Astrocyte (in vitro differentiated cells and primary cell): ENCODE results near the gene RNPEP. TPM values are rescaled to one million over a fixed set of nuclear protein-coding genes. Genes with fewer than 3 reads are reported as not detected.

Experiments used
- DNase-seq: peaks from one replicate; pipeline ENCODE4 v3.0.0-alpha.2; 2010; ENCODE audit warnings: low read depth
- FAIRE-seq: peaks from 2 replicates; lab custom pipeline; 2011; peaks lifted over from hg19 to GRCh38; lab: Jason Lieb, UNC
- H2AFZ ChIP-seq: 2 replicates; pipeline ENCODE4 v1.6.0; 2012; ENCODE audit warnings: low read depth, low read length, inconsistent platforms
- H3K27ac ChIP-seq: 2 replicates; pipeline ENCODE4 v1.5.1; 2011; ENCODE audit warnings: low read depth, low read length, inconsistent platforms
- H3K27me3 ChIP-seq: 2 replicates; pipeline ENCODE4 v1.6.0; 2011; ENCODE audit warnings: low read length, inconsistent platforms; ENCODE audit not compliant: insufficient read depth
- H3K36me3 ChIP-seq: 2 replicates; pipeline ENCODE4 v1.5.1; 2011; ENCODE audit warnings: low read length, inconsistent platforms; ENCODE audit not compliant: insufficient read depth
- H3K4me1 ChIP-seq: 2 replicates; pipeline ENCODE4 v1.5.1; 2011; ENCODE audit warnings: low read length, inconsistent platforms; ENCODE audit not compliant: insufficient read depth
- H3K4me2 ChIP-seq: 2 replicates; pipeline ENCODE4 v1.6.0; 2012; ENCODE audit warnings: low read length, inconsistent platforms
- H3K4me3 ChIP-seq: 2 replicates; pipeline ENCODE4 v1.5.1; 2011; ENCODE audit warnings: low read depth, mild to moderate bottlenecking, low read length, inconsistent platforms; ENCODE audit not compliant: insufficient read depth
- H3K79me2 ChIP-seq: 2 replicates; pipeline ENCODE4 v1.6.0; 2012; ENCODE audit warnings: mild to moderate bottlenecking, low read length, inconsistent platforms; ENCODE audit not compliant: insufficient read depth
- H3K9ac ChIP-seq: 2 replicates; pipeline ENCODE4 v1.6.0; 2012; ENCODE audit warnings: mild to moderate bottlenecking, low read length, inconsistent platforms
- H3K9me3 ChIP-seq: 2 replicates; pipeline ENCODE4 v1.5.1; 2012; ENCODE audit warnings: low read depth, mild to moderate bottlenecking, low read length, inconsistent platforms; ENCODE audit not compliant: insufficient read depth
- H4K20me1 ChIP-seq: 2 replicates; pipeline ENCODE4 v1.6.0; 2012; ENCODE audit warnings: low read length, inconsistent platforms; ENCODE audit not compliant: insufficient read depth
- H3K27ac Mint-ChIP-seq: one replicate; pipeline ENCODE4 v1.8.0; 2021; ENCODE audit warnings: mild to moderate bottlenecking, mixed read lengths; ENCODE audit not compliant: unreplicated experiment
- H3K27me3 Mint-ChIP-seq: one replicate; pipeline ENCODE4 v1.8.0; 2021; ENCODE audit warnings: low read depth, mixed read lengths; ENCODE audit not compliant: unreplicated experiment
- H3K36me3 Mint-ChIP-seq: one replicate; pipeline ENCODE4 v1.8.0; 2021; ENCODE audit warnings: low read depth, mixed read lengths; ENCODE audit not compliant: unreplicated experiment
- H3K4me1 Mint-ChIP-seq: one replicate; pipeline ENCODE4 v1.8.0; 2021; ENCODE audit warnings: low read depth, mixed read lengths; ENCODE audit not compliant: unreplicated experiment
- H3K4me3 Mint-ChIP-seq: one replicate; pipeline ENCODE4 v1.8.0; 2021; ENCODE audit warnings: mild to moderate bottlenecking, moderate library complexity, mixed read lengths; ENCODE audit not compliant: unreplicated experiment
- H3K9me3 Mint-ChIP-seq: one replicate; pipeline ENCODE4 v1.8.0; 2021; ENCODE audit warnings: mild to moderate bottlenecking, mixed read lengths; ENCODE audit not compliant: unreplicated experiment
- CTCF ChIP-seq: IDR thresholded peaks from 2 replicates; pipeline ENCODE4 v1.5.1; 2011; ENCODE audit warnings: low read depth, mild to moderate bottlenecking, inconsistent platforms, low read length, moderate library complexity; ENCODE audit not compliant: insufficient read depth
- EZH2 ChIP-seq: IDR thresholded peaks from 2 replicates; pipeline ENCODE4 v1.6.1; 2012; ENCODE audit warnings: mild to moderate bottlenecking, low read length, inconsistent platforms; ENCODE audit not compliant: insufficient read depth
- total RNA-seq: library from RNA; stranded (reverse); gene quantifications from 2 replicates; pipeline ENCODE4 v1.2.1, GENCODE V29; 2021

The RNPEP gene
- total RNA-seq, 1 donor from 2014 or later: 68.9 TPM

- no peaks in the 10 kb centered on the region for H3K27me3 Mint-ChIP-seq
- H3K27ac ChIP-seq: no peak overlapping the region
- DNase-seq: no peak
- no peaks in the 10 kb centered on the region for H4K20me1 ChIP-seq
- no peaks in the 10 kb centered on the region for H3K27me3 ChIP-seq
- peaks cover 8% of the 10 kb centered on the region for H3K36me3 Mint-ChIP-seq
- H3K4me3 ChIP-seq: no peak overlapping the region
- peaks cover 47% of the 10 kb centered on the region for H3K4me1 Mint-ChIP-seq
- H3K36me3 ChIP-seq: no peaks in the 10 kb centered on the region
- no peaks in the 10 kb centered on the region for H3K9me3 Mint-ChIP-seq
- TF ChIP-seq CTCF (no peak), EZH2 (no peak)
- no peak overlapping the region for H3K9ac ChIP-seq
- no peak for FAIRE-seq
- peaks cover 20% of the 10 kb centered on the region for H3K4me1 ChIP-seq
- no peak overlapping the region for H2AFZ ChIP-seq
- no peaks in the 10 kb centered on the region for H3K79me2 ChIP-seq
- no peak overlapping the region for H3K4me2 ChIP-seq
- no peak overlapping the region for H3K27ac Mint-ChIP-seq
- peak overlapping the region; percentile 54 for H3K4me3 Mint-ChIP-seq
- H3K9me3 ChIP-seq: no peaks in the 10 kb centered on the region
These were observed 40.3 kb upstream of the RNPEP start for GRCh38 chr1:201942129-201942495.

DNA sequence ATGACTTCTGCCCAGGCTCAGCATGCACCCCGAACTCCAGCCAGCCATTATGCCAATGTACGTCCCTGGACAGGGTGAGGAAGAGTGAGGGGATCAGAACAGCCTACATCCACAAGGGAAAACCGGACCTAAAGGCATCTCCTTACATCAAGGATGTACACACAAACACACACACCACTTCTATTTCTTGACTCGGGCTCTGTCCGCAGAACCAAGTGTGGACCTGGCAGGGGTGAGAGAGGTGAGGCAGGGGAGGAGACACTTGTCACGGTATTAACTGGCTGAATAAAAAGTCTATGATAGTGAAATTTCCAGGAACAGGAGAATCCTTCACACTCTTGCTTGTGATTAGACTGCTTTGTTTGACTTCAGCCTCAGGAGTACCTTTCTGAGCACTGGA lies 38.4 kb upstream of the RNPEP start:
- DNase-seq (no peak), FAIRE-seq (no peak)
- no peak overlapping the region for H3K4me3 ChIP-seq
- Mint-ChIP-seq H3K27me3 (peaks cover 6% of the 10 kb centered on the region), H3K36me3 (peaks cover 8% of the 10 kb centered on the region), H3K4me1 (peaks cover 49% of the 10 kb centered on the region), H3K9me3 (peaks cover 3% of the 10 kb centered on the region), H3K4me3 (peak overlapping the region; percentile 91), H3K27ac (no peak overlapping the region)
- no peaks in the 10 kb centered on the region for H3K9me3 ChIP-seq
- H3K79me2 ChIP-seq: no peaks in the 10 kb centered on the region
- no peaks in the 10 kb centered on the region for H4K20me1 ChIP-seq
- peaks cover 26% of the 10 kb centered on the region for H3K4me1 ChIP-seq
- no peak for TF ChIP-seq EZH2
- no peak for TF ChIP-seq CTCF
- peak overlapping the region; percentile 90 for H3K4me2 ChIP-seq
- H3K36me3 ChIP-seq: no peaks in the 10 kb centered on the region
- H3K9ac ChIP-seq: no peak overlapping the region
- no peak overlapping the region for H2AFZ ChIP-seq
- H3K27me3 ChIP-seq: no peaks in the 10 kb centered on the region
- no peak overlapping the region for H3K27ac ChIP-seq

- peaks cover 6% of the 10 kb centered on the region for H3K27me3 Mint-ChIP-seq
- H3K27me3 ChIP-seq: no peaks in the 10 kb centered on the region
- H3K9me3 Mint-ChIP-seq: peaks cover 3% of the 10 kb centered on the region
- H2AFZ ChIP-seq: no peak overlapping the region
- H3K79me2 ChIP-seq: no peaks in the 10 kb centered on the region
- no peak overlapping the region for H3K27ac ChIP-seq
- peak overlapping the region; percentile 91 for H3K4me3 Mint-ChIP-seq
- no peak overlapping the region for H3K27ac Mint-ChIP-seq
- peak overlapping the region; percentile 56 for H3K4me3 ChIP-seq
- TF ChIP-seq EZH2 (no peak), CTCF (no peak)
- H4K20me1 ChIP-seq: no peaks in the 10 kb centered on the region
- peaks cover 8% of the 10 kb centered on the region for H3K36me3 Mint-ChIP-seq
- peak overlapping the region; percentile 90 for H3K4me2 ChIP-seq
- H3K9ac ChIP-seq: no peak overlapping the region
- peaks cover 26% of the 10 kb centered on the region for H3K4me1 ChIP-seq
- FAIRE-seq: no peak
- H3K9me3 ChIP-seq: no peaks in the 10 kb centered on the region
- H3K36me3 ChIP-seq: no peaks in the 10 kb centered on the region
- H3K4me1 Mint-ChIP-seq: peaks cover 49% of the 10 kb centered on the region
- no peak for DNase-seq
These were observed 37.8 kb upstream of the RNPEP start for GRCh38 chr1:201944639-201945038.
